ENCODE results near the gene KRT9. TPM values are rescaled to one million over a fixed set of nuclear protein-coding genes. Genes with fewer than 3 reads are reported as not detected.

KRT9 gene
- total and polyA plus RNA-seq, 10 of the 15 experiments (the other 5 are each of a cell fraction or from before 2014, with no cell fraction given), result not detected

GRCh38 chr17:41556931-41557330 is 14.9 kb downstream of the KRT9 start:
- Histone ChIP-seq H2AFZ (ENCODE audit: control insufficient read depth, low read depth, low read length) (no peak overlapping the region), H4K20me1 (ENCODE audit: control insufficient read depth, insufficient read depth) (no peaks in the 10 kb centered on the region), H3K27ac (ENCODE audit: control insufficient read depth, insufficient read depth) (no peak overlapping the region), H3K9ac (ENCODE audit: control insufficient read depth, insufficient read depth, low read length) (no peak overlapping the region), H3K79me2 (ENCODE audit: control insufficient read depth, insufficient read depth, low read length) (no peaks in the 10 kb centered on the region), H3K4me3 (no peak overlapping the region), H3K9me3 (replicated peaks; ENCODE audit: control insufficient read depth, insufficient read depth, low read length) (no peaks in the 10 kb centered on the region), H3K4me1 (ENCODE audit: control insufficient read depth, insufficient read depth, low read length) (no peaks in the 10 kb centered on the region), H3K36me3 (ENCODE audit: control insufficient read depth in 2 of 2, insufficient read depth in 2 of 2, low read length in 1 of 2) (no peaks in the 10 kb centered on the region), H3K27me3 (replicated peaks in 1 of 2; ENCODE audit: control insufficient read depth in 2 of 2, insufficient read depth in 2 of 2, low read length in 1 of 2) (peaks cover 0 to 4% of the 10 kb centered on the region in 2 experiments; a peak in 1 of 4 replicates), H3K4me2 (ENCODE audit: control insufficient read depth, insufficient read depth) (no peak overlapping the region)
- SMC1A ChIA-PET (ENCODE audit: uncharacterized antibody, unreplicated experiment), result no interaction called here
- ATAC-seq (no peak), DNase-seq (ENCODE audit: low read depth, low spot score) (no peak), FAIRE-seq (no peak)
- RAD21 ChIA-PET (ENCODE audit: unreplicated experiment), result no interaction called here
- 10% methylated on average over 9 of the region's 9 CpGs for WGBS (ENCODE audit: insufficient coverage, insufficient replicate concordance, low lambda C conversion rate, missing lambda C conversion rate)
- CTCF ChIA-PET, result interaction anchor here (4.4 kb wide), 1 partner anchor 8 kb away, joined by 34 read pairs; no protein-coding TSS in a partner anchor
- no TSS peak for BruUV-seq (replicated peaks)
- in situ Hi-C loops (cut with MboI), result no loop called here
- intact Hi-C loops (cut with micrococcal nuclease; ENCODE audit: unreplicated experiment), result no loop called here
- POLR2A ChIA-PET, result no interaction called here
- TF ChIP-seq POU2F2 (IDR thresholded peaks at IDR 0.05; ENCODE audit: borderline replicate concordance, low read depth, low read length), result no peak
- TF ChIP-seq SREBF1 (IDR thresholded peaks at IDR 0.05; ENCODE audit: low read length), result no peak
- no peak for TF ChIP-seq HDAC2 (IDR thresholded peaks at IDR 0.05)
- TF ChIP-seq ATF2 (IDR thresholded peaks at IDR 0.05; ENCODE audit: low read length), result no peak
- no peak for TF ChIP-seq ZNF24 (IDR thresholded peaks at IDR 0.05)
- no peak for TF ChIP-seq POLR2A (IDR thresholded peaks at IDR 0.05; ENCODE audit: low read depth, low read length)
- no peak for TF ChIP-seq ZNF592 (IDR thresholded peaks at IDR 0.05)
- no peak for TF ChIP-seq MXI1 (IDR thresholded peaks at IDR 0.05; ENCODE audit: low read depth, low read length)
- no peak for TF ChIP-seq NFXL1 (IDR thresholded peaks at IDR 0.05; ENCODE audit: borderline replicate concordance)
- TF ChIP-seq CTCF (IDR thresholded peaks at IDR 0.05 in 2 of 3, conservative IDR thresholded peaks at IDR 0.05 in 1 of 3; ENCODE audit: control insufficient read depth in 2 of 3, extremely low read depth in 1 of 3, insufficient read depth in 1 of 3, low read depth in 3 of 3, low read length in 3 of 3), result no peak
- TF ChIP-seq EZH2 (IDR thresholded peaks at IDR 0.05; ENCODE audit: borderline replicate concordance, control insufficient read depth, low read depth, low read length), result no peak
- no peak for TF ChIP-seq ASH2L (IDR thresholded peaks at IDR 0.05; ENCODE audit: borderline replicate concordance, low read depth)
- no peak for TF ChIP-seq BHLHE40 (IDR thresholded peaks at IDR 0.05; ENCODE audit: borderline replicate concordance in 1 of 2, low read depth in 2 of 2, low read length in 1 of 2)
- TF ChIP-seq GABPA (IDR thresholded peaks at IDR 0.05; ENCODE audit: low read depth), result no peak
- TF ChIP-seq RELB (IDR thresholded peaks at IDR 0.05; ENCODE audit: low read depth), result no peak
